ENCODE measurements around the gene MYO7B.

DNA sequence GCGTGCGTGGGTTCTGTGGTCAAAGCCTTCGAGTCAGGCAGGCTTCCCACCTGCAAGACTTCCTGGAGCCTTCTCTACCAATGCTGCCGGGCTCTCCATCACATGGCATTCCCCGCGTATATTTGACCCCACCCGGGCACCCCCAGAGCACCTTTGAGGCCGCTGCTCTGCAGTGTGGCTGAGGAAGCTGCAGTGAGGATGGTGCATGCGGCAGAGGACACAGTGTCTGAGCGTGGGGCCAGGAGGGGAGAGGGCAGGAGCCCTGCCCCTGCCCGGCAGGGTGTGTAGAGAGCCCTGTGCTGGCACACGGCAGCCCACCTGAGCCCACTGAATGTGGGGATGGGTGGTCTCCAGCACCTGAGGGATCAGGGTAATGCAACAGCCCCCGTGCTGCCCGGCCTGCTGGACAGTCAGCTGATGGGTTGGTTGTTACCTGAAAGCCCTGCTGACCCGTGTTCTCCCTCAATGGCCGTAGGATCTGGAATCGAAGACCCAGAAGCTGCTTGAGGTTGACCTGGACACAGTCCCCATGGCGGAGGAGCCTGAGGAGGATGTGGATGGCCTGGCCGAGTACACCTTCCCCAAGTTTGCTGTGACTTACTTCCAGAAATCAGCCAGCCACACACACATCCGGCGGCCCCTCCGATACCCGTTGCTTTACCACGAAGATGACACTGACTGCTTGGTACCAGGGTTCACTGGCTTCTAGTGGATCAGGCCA is 73.7 kb downstream of the MYO7B start:
- TF ChIP-seq, protein P1, sequence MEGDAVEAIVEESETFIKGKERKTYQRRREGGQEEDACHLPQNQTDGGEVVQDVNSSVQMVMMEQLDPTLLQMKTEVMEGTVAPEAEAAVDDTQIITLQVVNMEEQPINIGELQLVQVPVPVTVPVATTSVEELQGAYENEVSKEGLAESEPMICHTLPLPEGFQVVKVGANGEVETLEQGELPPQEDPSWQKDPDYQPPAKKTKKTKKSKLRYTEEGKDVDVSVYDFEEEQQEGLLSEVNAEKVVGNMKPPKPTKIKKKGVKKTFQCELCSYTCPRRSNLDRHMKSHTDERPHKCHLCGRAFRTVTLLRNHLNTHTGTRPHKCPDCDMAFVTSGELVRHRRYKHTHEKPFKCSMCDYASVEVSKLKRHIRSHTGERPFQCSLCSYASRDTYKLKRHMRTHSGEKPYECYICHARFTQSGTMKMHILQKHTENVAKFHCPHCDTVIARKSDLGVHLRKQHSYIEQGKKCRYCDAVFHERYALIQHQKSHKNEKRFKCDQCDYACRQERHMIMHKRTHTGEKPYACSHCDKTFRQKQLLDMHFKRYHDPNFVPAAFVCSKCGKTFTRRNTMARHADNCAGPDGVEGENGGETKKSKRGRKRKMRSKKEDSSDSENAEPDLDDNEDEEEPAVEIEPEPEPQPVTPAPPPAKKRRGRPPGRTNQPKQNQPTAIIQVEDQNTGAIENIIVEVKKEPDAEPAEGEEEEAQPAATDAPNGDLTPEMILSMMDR (IDR thresholded peaks at IDR 0.05 in 8 of 11, conservative IDR thresholded peaks at IDR 0.05 in 3 of 11), result no peak
- TF ChIP-seq POLR2A (IDR thresholded peaks at IDR 0.05), result no peak
